Lower lobe of right lung (tissue), 2 donors: Measurements from ENCODE around the gene ARHGAP24. TPM values are rescaled to one million over a fixed set of nuclear protein-coding genes. Genes with fewer than 3 reads are reported as not detected.

Experiments used
- ATAC-seq, 2 donors: fragments of 200-7000 bp; cut with Tn5 transposase; one replicate each; pipeline ENCODE4 v1.9.1; 2020 to 2022; ENCODE audit warnings: mild to moderate bottlenecking in 2 of 2, moderate library complexity in 2 of 2
- DNase-seq: peaks from one replicate; pipeline ENCODE4 v3.0.0-alpha.2; 2020
- H3K27ac ChIP-seq: fragments of 200-600 bp; one replicate; pipeline ENCODE4 v1.8.0; 2022
- H3K27me3 ChIP-seq: fragments of 200-600 bp; one replicate; pipeline ENCODE4 v1.8.0; 2022; ENCODE audit warnings: low read depth
- H3K36me3 ChIP-seq: fragments of 200-600 bp; one replicate; pipeline ENCODE4 v1.8.0; 2022; ENCODE audit warnings: mild to moderate bottlenecking
- H3K4me1 ChIP-seq: fragments of 200-600 bp; one replicate; pipeline ENCODE4 v1.8.0; 2022
- H3K4me3 ChIP-seq: fragments of 200-600 bp; one replicate; pipeline ENCODE4 v1.8.0; 2022; ENCODE audit warnings: mild to moderate bottlenecking
- H3K9me3 ChIP-seq: fragments of 200-600 bp; one replicate; pipeline ENCODE4 v1.8.0; 2022
- intact Hi-C: fragments of 100-400 bp; cut with DNase I; formaldehyde crosslinking; loops from one replicate; pipeline ENCODE4 v1.11.0; 2022
- total RNA-seq: library from RNA; stranded (reverse); fragmentation: NEBNext Ultra II Directional; extraction: Animal tissue kit (Norgen Biotek cat#: 25700); gene quantifications from one replicate; pipeline ENCODE4 v1.2.1, GENCODE V29; 2021
- TF ChIP-seq, protein P1 (sequence below): fragments of 200-600 bp; IDR thresholded peaks from one replicate; pipeline ENCODE4 v1.8.0; 2022; ENCODE audit warnings: antibody characterized with exemption, mild to moderate bottlenecking
- donor health status: DM: no; HTN: yes; CAD: no; lungs with severe emphysema.

ARHGAP24 gene
- total RNA-seq, 1 donor from 2014 or later: 28.7 TPM

DNA sequence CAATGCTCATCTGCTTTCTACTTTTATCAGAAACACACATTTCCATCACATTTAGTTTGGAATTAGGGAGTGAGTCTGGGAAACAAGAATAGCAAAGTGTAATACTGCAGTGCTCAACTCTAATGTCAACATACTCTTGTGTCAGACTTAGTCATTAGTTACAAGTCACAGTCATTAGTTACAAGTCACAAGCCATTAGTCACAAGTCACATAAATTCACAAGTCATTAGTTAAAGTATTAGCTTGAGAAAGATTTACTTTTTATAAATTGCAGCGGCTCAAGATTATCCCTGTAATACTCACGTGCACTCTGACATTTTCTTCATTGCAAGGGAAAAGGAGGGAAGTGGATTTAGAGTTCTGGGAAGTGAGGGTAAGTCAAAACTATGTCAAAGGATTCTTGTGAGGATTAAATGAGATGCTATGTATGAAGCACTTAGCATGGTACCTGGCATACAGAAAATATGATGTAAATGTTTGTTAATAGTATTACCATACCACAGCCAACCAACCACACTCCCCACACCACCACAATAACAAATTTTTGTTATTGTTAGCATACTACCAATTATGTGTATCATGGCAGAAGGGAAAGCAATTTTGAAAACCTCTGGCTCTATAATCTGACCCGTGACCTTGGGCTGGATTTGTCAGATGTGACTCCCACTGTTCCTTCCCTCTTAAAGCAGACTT is 116.6 kb downstream of the ARHGAP24 start:
- intact Hi-C loops: no loop called here
- TF ChIP-seq, protein P1, sequence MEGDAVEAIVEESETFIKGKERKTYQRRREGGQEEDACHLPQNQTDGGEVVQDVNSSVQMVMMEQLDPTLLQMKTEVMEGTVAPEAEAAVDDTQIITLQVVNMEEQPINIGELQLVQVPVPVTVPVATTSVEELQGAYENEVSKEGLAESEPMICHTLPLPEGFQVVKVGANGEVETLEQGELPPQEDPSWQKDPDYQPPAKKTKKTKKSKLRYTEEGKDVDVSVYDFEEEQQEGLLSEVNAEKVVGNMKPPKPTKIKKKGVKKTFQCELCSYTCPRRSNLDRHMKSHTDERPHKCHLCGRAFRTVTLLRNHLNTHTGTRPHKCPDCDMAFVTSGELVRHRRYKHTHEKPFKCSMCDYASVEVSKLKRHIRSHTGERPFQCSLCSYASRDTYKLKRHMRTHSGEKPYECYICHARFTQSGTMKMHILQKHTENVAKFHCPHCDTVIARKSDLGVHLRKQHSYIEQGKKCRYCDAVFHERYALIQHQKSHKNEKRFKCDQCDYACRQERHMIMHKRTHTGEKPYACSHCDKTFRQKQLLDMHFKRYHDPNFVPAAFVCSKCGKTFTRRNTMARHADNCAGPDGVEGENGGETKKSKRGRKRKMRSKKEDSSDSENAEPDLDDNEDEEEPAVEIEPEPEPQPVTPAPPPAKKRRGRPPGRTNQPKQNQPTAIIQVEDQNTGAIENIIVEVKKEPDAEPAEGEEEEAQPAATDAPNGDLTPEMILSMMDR: no peak
- Histone ChIP-seq H3K36me3 (no peaks in the 10 kb centered on the region), H3K27ac (no peak overlapping the region), H3K4me1 (no peaks in the 10 kb centered on the region), H3K27me3 (no peaks in the 10 kb centered on the region), H3K4me3 (no peak overlapping the region), H3K9me3 (no peaks in the 10 kb centered on the region)
- ATAC-seq (no peak), DNase-seq (no peak)

DNA sequence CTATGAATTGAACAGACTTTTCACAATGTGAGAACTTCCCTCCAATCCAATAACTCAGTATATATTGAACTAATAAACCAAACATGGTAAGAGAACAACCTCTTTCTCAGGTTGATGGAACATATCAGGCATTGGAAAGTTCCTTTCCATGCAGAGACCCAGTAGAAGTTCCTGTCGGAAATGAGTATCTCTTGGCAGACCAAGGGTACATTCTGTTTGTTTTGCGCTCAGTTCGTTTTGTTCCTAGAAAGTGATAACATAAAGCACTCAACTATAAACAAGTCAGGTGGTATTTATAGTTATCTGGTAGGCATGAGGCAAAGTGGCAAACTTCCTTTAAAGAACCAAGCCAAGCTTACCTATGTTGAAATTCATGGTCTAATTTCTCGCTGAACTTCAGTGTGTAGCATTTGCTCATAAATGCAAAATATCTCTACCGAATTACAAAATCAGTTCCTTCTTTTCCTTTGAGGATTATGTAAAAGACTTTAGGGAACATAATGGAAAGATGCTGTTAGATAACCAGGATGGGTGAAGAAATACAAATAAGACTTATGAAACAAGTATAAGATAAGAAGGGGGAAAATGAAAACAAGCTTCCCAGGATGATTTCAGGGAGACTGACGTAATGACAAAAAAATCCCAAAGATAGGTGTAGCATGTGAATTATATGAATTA is 120.3 kb downstream of the ARHGAP24 start:
- DNase-seq: no peak
- no peak overlapping the region for H3K4me3 ChIP-seq
- TF ChIP-seq, protein P1: no peak
- no peaks in the 10 kb centered on the region for H3K36me3 ChIP-seq
- H3K9me3 ChIP-seq: no peaks in the 10 kb centered on the region
- H3K4me1 ChIP-seq: no peaks in the 10 kb centered on the region
- no peak for ATAC-seq
- no peaks in the 10 kb centered on the region for H3K27me3 ChIP-seq
- intact Hi-C loops: no loop called here
- no peak overlapping the region for H3K27ac ChIP-seq

DNA sequence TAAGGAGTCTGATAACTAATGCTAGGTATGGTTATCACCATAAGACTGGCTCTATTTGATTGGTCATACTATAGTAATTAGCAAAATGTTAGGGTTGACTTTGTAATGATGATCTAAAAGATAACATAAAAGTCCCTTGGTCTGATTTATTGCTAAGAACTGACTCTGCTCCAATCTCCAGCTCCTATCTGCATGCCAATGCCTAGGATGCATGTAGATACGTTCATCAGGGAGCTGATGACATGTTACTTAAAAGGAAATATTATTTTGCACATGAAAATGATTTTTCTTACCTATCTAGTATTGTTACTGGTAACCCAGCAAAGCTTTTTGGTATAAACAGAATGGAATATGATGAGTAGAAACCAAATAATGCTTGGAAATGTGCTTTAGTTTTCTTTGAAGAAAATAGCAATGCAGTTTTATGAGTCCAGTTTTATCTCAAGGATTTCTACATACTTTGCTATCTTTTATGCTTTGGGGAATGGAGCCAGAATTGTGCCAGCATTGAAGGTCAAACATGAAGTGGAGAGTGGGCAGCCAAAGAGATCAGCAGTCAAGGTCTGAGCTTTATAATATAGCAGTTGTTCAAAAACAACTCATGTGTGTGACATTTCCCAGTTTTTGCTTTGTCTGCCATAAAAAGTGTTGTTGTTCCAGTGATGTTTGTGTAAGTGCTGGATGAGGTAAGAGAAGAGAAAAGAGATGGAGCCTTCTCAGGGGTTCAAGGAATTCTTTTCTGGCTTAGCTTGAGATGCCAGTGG is 121.0 kb downstream of the ARHGAP24 start:
- intact Hi-C loops: no loop called here
- Histone ChIP-seq H3K36me3 (no peaks in the 10 kb centered on the region), H3K9me3 (no peaks in the 10 kb centered on the region), H3K27ac (no peak overlapping the region), H3K4me1 (no peaks in the 10 kb centered on the region), H3K27me3 (no peaks in the 10 kb centered on the region), H3K4me3 (no peak overlapping the region)
- TF ChIP-seq, protein P1: no peak
- DNase-seq (no peak), ATAC-seq (no peak)

DNA sequence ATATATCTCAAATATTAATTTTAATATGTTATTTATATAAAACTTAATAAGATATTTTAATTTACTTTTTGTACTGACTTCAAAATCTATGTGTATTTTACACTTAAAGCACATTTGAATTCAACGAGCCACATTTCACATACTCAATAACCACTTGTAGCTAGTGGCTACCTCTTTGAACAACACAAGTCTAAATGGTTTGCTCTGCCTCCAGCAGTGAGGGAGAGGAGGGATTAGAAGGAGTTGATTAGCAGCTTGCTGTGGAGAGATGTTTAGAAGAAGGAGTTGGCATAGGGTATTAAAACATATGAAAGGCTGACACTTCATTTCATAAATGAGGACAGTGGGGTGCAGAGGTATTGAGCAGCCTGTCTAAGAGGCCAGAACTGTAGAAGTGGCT is 124.0 kb downstream of the ARHGAP24 start:
- TF ChIP-seq, protein P1: no peak
- intact Hi-C loops: no loop called here
- ATAC-seq (peak in 1 of 2 donors; percentile 47), DNase-seq (no peak)
- Histone ChIP-seq H3K9me3 (no peaks in the 10 kb centered on the region), H3K4me3 (no peak overlapping the region), H3K36me3 (no peaks in the 10 kb centered on the region), H3K27me3 (no peaks in the 10 kb centered on the region), H3K27ac (no peak overlapping the region), H3K4me1 (no peaks in the 10 kb centered on the region)

DNA sequence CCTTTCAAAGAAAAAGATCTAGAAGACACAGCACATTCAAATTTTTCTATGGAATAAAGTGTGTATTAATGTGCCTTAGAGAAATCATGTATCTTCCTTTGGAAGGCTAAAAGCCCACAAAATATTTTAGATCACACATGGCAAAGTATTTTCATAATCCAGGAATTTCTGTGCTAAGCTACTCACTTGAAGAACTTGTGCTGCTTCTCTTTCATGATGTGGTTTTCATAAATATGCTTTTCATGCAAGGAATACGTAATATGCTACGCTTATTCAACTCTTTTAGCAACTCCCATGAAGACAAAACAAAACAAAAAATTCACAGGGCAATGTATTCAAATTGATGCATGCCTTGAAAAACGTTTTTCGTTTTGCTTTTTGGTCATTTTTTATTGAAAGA is 125.6 kb downstream of the ARHGAP24 start:
- Histone ChIP-seq H3K9me3 (no peaks in the 10 kb centered on the region), H3K4me1 (no peaks in the 10 kb centered on the region), H3K4me3 (no peak overlapping the region), H3K27me3 (no peaks in the 10 kb centered on the region), H3K36me3 (no peaks in the 10 kb centered on the region), H3K27ac (no peak overlapping the region)
- ATAC-seq (no peak), DNase-seq (no peak)
- TF ChIP-seq, protein P1: no peak
- intact Hi-C loops: no loop called here
